NCI-H1092 treated with DMSO at 0.1 percent for 48 hours (cell line): ENCODE results near the gene CD59.
A peak's percentile ranks its signal among the peaks of the same experiment; 100 is the strongest.
"Not testable (repeated sequence)": the region's sequence is repeated elsewhere in the genome, so short reads cannot be mapped to it uniquely, and the experiment has no call there.

Source experiments
- DNase-seq: peaks from one replicate; lab custom pipeline; 2025; lab: John Stamatoyannopoulos, UW

Gene CD59

DNA sequence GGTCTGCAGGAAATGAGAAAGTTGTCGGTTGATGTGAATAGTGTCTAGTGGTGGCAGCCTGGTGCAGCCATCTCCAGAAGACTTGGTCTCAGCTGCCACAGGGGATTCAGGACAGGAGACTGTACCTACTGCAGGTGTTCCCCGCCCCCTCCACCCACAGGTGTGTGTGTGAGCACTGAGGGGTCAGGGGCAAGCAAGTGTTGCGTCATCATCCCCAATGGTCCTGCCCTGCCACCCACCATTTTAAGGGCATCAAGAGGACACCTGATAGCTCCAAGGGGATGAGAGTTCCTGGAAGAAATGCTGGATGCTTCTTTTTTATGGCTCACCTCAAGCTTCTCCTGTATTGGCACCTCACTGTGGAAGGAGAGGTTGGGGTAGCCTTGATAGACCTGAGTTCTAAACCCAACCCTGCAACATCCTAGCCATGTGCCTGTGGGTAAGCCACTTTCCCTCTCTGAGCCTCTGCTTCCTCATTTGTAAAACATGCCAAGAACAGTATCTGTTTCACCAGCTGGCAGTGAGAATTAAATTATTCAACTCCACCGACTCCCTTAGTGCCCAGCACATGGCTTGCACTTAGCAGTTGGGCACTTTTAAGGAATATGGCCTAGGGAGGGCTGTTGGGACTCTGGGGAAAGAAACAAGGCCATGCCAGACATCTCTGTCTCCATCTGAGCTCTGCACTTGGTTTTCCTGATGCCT, 41.7 kb downstream of the CD59 start:
- peak; percentile 14 for DNase-seq

GRCh38 chr11:33692541-33692940, 43.7 kb downstream of the CD59 start:
- DNase-seq = peak; percentile 76

- DNase-seq = peak; percentile 85
Observed at GRCh38 chr11:33692013-33692504, 44.2 kb downstream of the CD59 start.

- no peak for DNase-seq
Observed at GRCh38 chr11:33691066-33691864, 45.0 kb downstream of the CD59 start.

- no peak for DNase-seq
Observed at GRCh38 chr11:33690290-33691065, 45.7 kb downstream of the CD59 start.

- DNase-seq = no peak
Observed at GRCh38 chr11:33689501-33689900, 46.7 kb downstream of the CD59 start.

GRCh38 chr11:33689085-33689484, 47.1 kb downstream of the CD59 start:
- no peak for DNase-seq

DNA sequence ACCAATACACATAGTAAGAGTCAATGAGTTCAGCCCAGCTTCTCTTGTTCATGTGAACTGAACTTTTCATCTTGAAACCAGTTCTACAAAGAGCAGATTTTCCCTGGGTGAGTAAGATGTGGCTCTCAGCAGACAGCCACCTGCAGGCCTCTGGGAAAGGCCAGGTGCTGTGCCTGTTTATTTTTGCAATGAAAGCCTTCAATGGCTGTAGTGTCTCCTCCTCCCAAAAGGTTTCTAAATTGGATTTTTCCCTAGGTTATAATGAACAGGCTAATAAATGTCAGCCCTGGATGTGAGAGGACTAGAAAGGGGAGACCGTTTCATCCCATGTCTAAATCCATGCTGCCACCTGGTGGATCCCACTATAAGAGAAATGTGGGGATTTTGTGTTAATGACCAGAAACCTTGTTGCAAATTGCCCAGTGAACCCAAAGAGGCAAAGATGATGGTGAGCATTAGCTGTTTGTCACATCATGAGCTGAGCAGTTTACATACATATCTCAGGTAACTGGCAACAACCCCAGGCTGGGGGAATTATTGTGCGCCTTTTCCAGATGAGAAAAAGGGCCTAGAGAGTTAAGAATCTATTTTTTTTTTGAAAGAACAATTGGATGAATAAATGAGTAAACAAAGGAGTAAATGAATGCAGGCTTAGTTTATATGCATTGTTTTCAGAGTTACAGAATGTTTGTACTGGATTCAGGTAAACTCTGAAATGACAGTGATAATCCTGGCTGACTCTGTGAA, 48.3 kb downstream of the CD59 start:
- DNase-seq = peak; percentile 63

- DNase-seq = no peak
Observed at GRCh38 chr11:33685082-33685481, 51.1 kb downstream of the CD59 start.

GRCh38 chr11:33684003-33684706, 52.1 kb downstream of the CD59 start:
- DNase-seq = no peak

DNA sequence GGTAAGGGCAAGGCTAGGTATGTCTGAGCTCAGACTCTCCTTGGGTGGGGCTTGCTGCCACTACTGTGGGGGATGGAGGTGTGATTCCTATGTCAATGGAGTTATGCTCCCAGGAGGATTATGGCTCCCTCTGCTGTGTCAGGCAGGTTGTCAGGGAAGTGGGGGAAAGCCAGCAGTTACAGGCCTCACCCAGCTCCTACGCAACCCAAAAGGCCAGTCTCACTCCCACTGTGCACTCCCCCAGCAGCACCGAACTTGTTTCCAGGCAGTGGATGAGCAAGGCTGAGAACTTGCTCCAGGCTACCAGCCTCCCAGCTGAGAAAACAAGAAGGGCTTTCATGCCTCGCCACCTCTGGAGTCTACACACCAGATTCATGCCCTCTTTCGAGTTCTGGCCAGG, 53.8 kb downstream of the CD59 start:
- no peak for DNase-seq

GRCh38 chr11:33682019-33682418, 54.2 kb downstream of the CD59 start:
- no peak for DNase-seq

GRCh38 chr11:33678616-33679015, 57.6 kb downstream of the CD59 start:
- not testable (repeated sequence) for DNase-seq

GRCh38 chr11:33674035-33674814, 62.0 kb downstream of the CD59 start:
- DNase-seq = no peak

- DNase-seq = no peak
Observed at GRCh38 chr11:33672273-33672672, 64.0 kb downstream of the CD59 start.

DNA sequence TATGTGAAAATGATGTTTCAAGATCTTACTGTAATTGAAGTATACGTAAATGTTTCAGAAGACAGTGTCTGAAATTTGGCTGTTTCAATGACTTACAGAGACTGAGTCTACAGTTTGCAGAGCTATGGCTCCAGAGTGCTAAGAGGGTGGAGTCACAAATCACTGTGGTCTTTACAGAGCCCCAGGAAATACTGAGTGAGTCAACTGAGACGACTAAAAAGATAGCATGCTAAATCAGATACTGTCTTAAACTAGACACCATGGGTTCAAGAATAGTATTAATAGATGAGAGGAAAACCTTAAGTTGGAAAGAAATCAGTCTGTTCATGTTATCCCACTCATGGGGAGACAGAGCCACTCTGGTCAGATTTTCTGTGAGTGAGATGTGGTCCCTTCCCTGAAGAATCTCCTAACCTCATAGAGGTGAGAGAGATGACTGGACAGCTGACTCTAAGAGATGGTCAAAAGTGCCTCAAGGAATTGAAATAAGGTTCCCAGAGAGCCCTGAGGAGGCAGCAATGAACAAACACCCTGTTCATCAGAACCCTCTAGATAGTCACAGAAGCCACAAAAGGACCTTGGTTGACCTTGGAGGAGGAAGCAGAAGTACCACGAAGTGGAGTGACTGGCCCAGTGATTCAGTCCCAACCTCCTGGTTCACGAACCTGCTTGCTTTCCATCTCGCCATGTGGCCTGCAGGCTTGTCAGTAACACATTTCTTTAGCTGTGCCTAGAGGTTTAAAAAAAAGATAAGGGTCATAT, 65.8 kb downstream of the CD59 start:
- DNase-seq = no peak

DNA sequence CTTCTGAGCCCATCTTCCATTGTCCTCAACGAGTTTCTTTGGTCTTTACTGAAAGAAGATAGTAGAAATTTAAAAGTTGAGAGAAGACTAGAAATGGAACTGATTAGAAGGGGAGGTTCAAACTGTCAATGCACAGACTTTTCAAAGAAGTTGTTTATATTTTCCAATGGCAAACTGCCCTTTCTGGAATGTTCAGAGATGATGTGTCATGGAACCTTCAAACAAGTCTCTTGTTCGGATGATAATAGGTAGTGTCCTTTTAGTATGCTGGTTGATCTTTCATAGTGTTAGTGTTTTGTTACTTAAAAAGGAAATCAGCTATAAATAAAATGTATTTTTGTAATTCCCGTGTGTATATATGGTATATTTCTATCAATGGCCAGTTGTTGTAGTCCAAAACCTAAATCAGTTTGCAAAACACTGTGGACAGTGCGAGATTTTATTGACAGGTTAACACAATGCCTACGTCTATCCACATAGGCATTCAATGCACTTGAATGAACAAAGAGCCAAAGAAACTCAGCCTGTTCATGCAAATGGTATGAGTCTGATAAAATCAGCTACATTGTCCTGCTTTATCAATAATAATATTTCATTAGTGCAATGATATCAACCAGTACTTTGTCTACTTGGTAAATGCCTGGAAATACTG, 66.5 kb downstream of the CD59 start:
- no peak for DNase-seq

DNA sequence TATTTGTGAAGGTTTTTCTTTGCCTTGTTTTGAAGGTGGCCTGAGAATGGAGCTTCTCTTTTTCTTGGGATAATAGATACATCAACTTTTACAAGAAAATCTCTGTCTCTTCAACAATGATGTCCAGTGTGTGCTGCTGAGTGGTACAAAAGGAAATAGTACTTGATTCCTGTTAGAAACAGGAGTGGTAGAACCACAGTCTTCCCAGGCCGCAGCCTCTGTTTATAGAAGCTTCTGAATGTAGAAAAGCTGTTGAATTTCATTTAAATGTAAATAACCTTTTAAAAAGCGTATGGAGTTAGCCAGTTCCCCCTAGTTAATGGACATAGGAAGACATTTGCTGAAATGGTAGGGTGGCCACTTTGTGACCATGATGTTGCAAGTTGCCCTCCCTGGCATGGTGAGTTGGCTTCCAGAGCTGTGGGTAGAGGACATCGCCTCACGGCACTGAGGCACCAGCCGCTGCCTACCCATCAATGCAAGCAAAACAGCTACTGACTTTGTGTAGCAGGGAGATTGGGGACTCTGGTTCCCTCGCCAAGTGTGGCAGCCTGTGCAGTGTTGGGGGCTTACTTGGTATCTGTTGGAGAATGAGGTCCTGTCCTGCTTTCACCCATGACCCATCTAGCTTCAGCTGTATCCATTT, 67.1 kb downstream of the CD59 start:
- no peak for DNase-seq

DNA sequence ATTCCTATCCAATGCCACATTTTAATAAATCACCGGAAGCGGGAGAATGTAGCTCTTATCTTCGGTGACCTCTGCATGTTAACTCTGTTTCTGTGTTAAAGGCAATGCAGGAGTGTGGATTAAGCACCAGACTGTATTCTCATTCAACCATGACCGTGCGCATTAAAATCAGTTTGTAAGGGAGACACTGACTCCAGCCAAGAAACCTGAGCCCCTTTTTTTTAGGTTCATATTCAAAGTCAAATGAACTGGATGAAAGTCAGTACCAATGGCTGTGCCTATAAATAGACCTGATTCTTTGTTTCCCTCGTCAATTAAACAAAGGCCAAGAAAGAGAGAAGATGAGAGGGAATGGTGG, 67.8 kb downstream of the CD59 start:
- peak; percentile 91 for DNase-seq
